K562 treated with DMSO at 1 percent for 24 hours (cell line): Measurements from ENCODE around the gene TMEM87A. TPM values are rescaled to one million over a fixed set of nuclear protein-coding genes. Genes with fewer than 3 reads are reported as not detected.

ENCODE experiments used
- total RNA-seq: library from RNA; unstranded; fragments of 300-600 nt; gene quantifications from 2 replicates; pipeline ENCODE4 v1.2.3, GENCODE V29; 2022; ENCODE audit warnings: low read depth; ENCODE audit not compliant: insufficient read depth

Gene TMEM87A
- total RNA-seq: 15.7 and 19.0 TPM in 2 replicates

DNA sequence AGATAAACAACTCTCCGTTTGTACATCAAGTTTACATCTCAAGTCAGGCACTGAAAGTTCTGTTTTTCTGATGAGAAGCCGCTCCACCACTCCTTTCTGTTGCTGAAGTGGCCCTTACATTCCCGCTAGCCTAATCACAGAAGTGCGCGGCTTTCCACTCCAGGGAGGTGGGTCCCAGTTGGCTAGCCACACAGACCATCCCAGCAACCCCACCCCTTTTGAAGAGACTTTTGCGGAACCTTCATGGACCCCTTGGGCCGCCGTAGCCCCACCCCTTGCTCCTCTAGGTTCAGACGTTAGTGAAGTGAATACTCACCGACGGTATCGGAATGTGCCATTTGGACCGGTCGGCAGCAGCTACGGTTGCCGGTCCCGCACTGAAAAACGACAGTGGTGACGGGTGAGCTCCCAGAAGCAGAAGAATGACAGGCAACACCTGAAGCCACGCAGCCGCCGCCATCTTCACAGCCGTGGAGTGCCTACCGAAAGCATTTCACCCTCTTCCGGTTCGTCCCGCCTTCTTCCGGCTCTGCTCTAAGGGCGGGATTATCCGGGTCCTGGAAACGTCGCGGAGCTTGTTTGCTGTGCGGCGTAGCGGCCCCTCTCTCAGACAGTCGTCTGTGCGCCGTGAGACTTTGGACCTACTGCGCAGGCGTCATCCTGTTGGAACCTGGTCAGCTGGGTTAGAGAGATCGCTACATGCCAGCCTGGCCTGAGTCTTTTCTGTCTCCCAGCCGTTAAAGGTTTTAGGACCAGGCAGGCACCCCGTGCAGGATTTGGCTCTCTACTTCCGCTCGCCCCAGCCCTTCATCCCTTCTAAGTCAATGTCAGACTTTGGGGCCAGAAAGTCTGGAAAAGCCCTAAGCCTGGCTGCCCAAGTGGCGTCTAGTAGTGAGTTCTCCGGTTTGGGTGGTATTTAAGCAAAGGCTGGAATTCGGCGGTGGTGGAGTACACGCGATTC is at the start of gene TMEM87A, which contains the start of gene GANC:
Gene TMEM87A, minus strand, starts transcription at position 495 of the 961 bp plus-strand sequence. Its CDS starts 35 bp downstream, at position 460.
Gene GANC, plus strand, starts transcription at position 263 of the 961 bp plus-strand sequence. CDS start 1,281 bp downstream, outside the sequence.

GRCh38 chr15:42207674-42208579 is 65.3 kb downstream of the TMEM87A start, which contains the start of gene VPS39:
Gene VPS39 (minus strand): TSS chr15:42208304. CDS start chr15:42208153, 151 bp downstream.

Other genes with a start within 250 kb of the TMEM87A start
- gene PLA2G4D, start 178.9 kb downstream of the TMEM87A start, total RNA-seq: not detected in 2 replicates
- not detected in 2 replicates for gene PLA2G4F, start 116.8 kb downstream of the TMEM87A start, total RNA-seq
- gene VPS39, start 65.1 kb downstream of the TMEM87A start, total RNA-seq: 38.7 and 41.8 TPM in 2 replicates
- 8.2 and 12.5 TPM in 2 replicates for gene GANC, start 232 bp downstream of the TMEM87A start, total RNA-seq
- 0.79 TPM in 1 of 2 replicates, not detected in the other for gene CAPN3, start 86.1 kb upstream of the TMEM87A start, total RNA-seq
- gene ZNF106, start 217.7 kb upstream of the TMEM87A start, total RNA-seq: 18.3 and 21.2 TPM in 2 replicates
- 59.1 and 71.1 TPM in 2 replicates for gene SNAP23, start 222.2 kb upstream of the TMEM87A start, total RNA-seq